Right atrium auricular region (tissue), 2 donors: ENCODE data around the gene HDDC2. TPM values are rescaled to one million over a fixed set of nuclear protein-coding genes. Genes with fewer than 3 reads are reported as not detected.

Experiments used
- DNase-seq: peaks from one replicate; pipeline ENCODE4 v3.0.0-alpha.2; 2019; ENCODE audit warnings: low spot score
- H3K27ac ChIP-seq, 2 donors: fragments of 200-600 bp; sonication (generic); 1 replicate in 1 of 2; 2 replicates in 1 of 2; pipeline ENCODE4 v1.5.1; 2016 to 2019
- H3K27me3 ChIP-seq, 2 donors: fragments of 200-600 bp; sonication (generic); one replicate each; pipeline versions ENCODE4 v1.5.1 to v1.6.0; 2017 to 2019
- H3K36me3 ChIP-seq: fragments of 200-600 bp; sonication (generic); one replicate; pipeline ENCODE4 v1.5.1; 2016
- H3K4me1 ChIP-seq, 2 donors: fragments of 200-600 bp; sonication (generic); one replicate each; pipeline versions ENCODE4 v1.5.1 to v1.6.0; 2017 to 2019
- H3K4me3 ChIP-seq, 2 donors: fragments of 200-600 bp; sonication (generic); 1 replicate in 1 of 2; 2 replicates in 1 of 2; pipeline ENCODE4 v1.5.1; 2017 to 2019; ENCODE audit warnings: mild to moderate bottlenecking in 1 of 2, moderate library complexity in 1 of 2
- H3K9me3 ChIP-seq, 2 donors: fragments of 200-600 bp; sonication (generic); one replicate each; pipeline ENCODE4 v1.5.1; 2019
- CTCF ChIP-seq, 2 donors: fragments of 200-600 bp; sonication (generic); IDR thresholded peaks; one replicate each; pipeline ENCODE4 v1.5.1; 2019; ENCODE audit warnings: antibody characterized with exemption in 2 of 2
- total RNA-seq, 2 donors: library from RNA; depleted of rRNA; stranded (reverse); fragments of >200 nt; gene quantifications; one replicate each; pipeline ENCODE4 v1.1.0, GENCODE V29; 2016

Gene HDDC2
- total RNA-seq, 2 donors from 2014 or later: 85.7 to 98.7 TPM

- no peaks in the 10 kb centered on the region for H3K27me3 ChIP-seq
- TF ChIP-seq CTCF (IDR thresholded peaks at IDR 0.05): no peak
- peaks cover 0 to 24% of the 10 kb centered on the region in 2 donors for H3K9me3 ChIP-seq
- no peaks in the 10 kb centered on the region for H3K36me3 ChIP-seq
- H3K4me1 ChIP-seq: peaks cover 0 to 7% of the 10 kb centered on the region in 2 donors
- DNase-seq: no peak
- H3K4me3 ChIP-seq: no peak overlapping the region
- no peak overlapping the region for H3K27ac ChIP-seq
These were observed 56.7 kb downstream of the HDDC2 start for GRCh38 chr6:125245109-125245508.

- H3K4me3 ChIP-seq: no peak overlapping the region
- TF ChIP-seq CTCF (IDR thresholded peaks at IDR 0.05): no peak
- DNase-seq: no peak
- H3K27me3 ChIP-seq: no peaks in the 10 kb centered on the region
- H3K27ac ChIP-seq: no peak overlapping the region
- H3K9me3 ChIP-seq: peaks cover 0 to 16% of the 10 kb centered on the region in 2 donors
- no peaks in the 10 kb centered on the region for H3K36me3 ChIP-seq
- peaks cover 0 to 10% of the 10 kb centered on the region in 2 donors for H3K4me1 ChIP-seq
These were observed 64.0 kb downstream of the HDDC2 start for GRCh38 chr6:125237764-125238163.

GRCh38 chr6:125236536-125237327 is 65.0 kb downstream of the HDDC2 start:
- TF ChIP-seq CTCF (IDR thresholded peaks at IDR 0.05): no peak
- H3K4me3 ChIP-seq: no peak overlapping the region
- no peak overlapping the region for H3K27ac ChIP-seq
- H3K27me3 ChIP-seq: no peaks in the 10 kb centered on the region
- H3K4me1 ChIP-seq: peaks cover 0 to 10% of the 10 kb centered on the region in 2 donors
- H3K36me3 ChIP-seq: no peaks in the 10 kb centered on the region
- peaks cover 0 to 13% of the 10 kb centered on the region in 2 donors for H3K9me3 ChIP-seq
- DNase-seq: no peak

GRCh38 chr6:125233202-125233601 is 68.6 kb downstream of the HDDC2 start:
- no peak for DNase-seq
- Histone ChIP-seq H3K27me3 (no peaks in the 10 kb centered on the region), H3K4me3 (no peak overlapping the region), H3K27ac (no peak overlapping the region), H3K9me3 (no peaks in the 10 kb centered on the region), H3K36me3 (no peaks in the 10 kb centered on the region), H3K4me1 (peaks cover 0 to 16% of the 10 kb centered on the region in 2 donors)
- no peak for TF ChIP-seq CTCF (IDR thresholded peaks at IDR 0.05)

- H3K9me3 ChIP-seq: no peaks in the 10 kb centered on the region
- no peak for DNase-seq
- H3K27ac ChIP-seq: no peak overlapping the region
- no peaks in the 10 kb centered on the region for H3K27me3 ChIP-seq
- TF ChIP-seq CTCF (IDR thresholded peaks at IDR 0.05): no peak
- peaks cover 0 to 16% of the 10 kb centered on the region in 2 donors for H3K4me1 ChIP-seq
- H3K36me3 ChIP-seq: no peaks in the 10 kb centered on the region
- H3K4me3 ChIP-seq: no peak overlapping the region
These were observed 69.3 kb downstream of the HDDC2 start for GRCh38 chr6:125232466-125232865.
